ENCODE results near the gene BSN.

DNA sequence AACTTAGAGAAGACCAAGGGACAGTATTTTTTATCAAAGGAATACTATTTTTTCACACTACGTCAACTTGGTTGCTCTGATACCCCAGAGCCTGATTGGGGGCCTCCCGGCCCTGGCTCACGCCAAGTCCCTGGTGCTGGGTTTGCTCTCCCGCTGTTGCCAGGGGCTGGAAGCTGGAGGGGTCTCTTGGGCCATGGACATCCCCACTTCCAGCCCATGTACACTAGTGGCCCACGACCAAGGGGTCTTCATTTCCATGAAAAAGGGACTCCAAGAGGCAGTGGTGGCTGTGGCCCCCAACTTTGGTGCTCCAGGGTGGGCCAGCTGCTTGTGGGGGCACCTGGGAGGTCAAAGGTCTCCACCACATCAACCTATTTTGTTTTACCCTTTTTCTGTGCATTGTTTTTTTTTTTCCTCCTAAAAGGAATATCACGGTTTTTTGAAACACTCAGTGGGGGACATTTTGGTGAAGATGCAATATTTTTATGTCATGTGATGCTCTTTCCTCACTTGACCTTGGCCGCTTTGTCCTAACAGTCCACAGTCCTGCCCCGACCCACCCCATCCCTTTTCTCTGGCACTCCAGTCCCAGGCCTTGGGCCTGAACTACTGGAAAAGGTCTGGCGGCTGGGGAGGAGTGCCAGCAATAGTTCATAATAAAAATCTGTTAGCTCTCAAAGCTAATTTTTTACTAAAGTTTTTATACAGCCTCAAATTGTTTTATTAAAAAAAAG lies 20.3 kb upstream of the BSN start:
- TF ChIP-seq POLR2A (IDR thresholded peaks at IDR 0.05; ENCODE audit: low read length) (no peak), JUN (IDR thresholded peaks at IDR 0.05) (no peak), NR3C1 (IDR thresholded peaks at IDR 0.05) (no peak), HDAC2 (IDR thresholded peaks at IDR 0.05) (no peak)
- TF ChIP-seq, protein P1, sequence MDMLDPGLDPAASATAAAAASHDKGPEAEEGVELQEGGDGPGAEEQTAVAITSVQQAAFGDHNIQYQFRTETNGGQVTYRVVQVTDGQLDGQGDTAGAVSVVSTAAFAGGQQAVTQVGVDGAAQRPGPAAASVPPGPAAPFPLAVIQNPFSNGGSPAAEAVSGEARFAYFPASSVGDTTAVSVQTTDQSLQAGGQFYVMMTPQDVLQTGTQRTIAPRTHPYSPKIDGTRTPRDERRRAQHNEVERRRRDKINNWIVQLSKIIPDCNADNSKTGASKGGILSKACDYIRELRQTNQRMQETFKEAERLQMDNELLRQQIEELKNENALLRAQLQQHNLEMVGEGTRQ (IDR thresholded peaks at IDR 0.05) = no peak
- TF ChIP-seq, protein P2, sequence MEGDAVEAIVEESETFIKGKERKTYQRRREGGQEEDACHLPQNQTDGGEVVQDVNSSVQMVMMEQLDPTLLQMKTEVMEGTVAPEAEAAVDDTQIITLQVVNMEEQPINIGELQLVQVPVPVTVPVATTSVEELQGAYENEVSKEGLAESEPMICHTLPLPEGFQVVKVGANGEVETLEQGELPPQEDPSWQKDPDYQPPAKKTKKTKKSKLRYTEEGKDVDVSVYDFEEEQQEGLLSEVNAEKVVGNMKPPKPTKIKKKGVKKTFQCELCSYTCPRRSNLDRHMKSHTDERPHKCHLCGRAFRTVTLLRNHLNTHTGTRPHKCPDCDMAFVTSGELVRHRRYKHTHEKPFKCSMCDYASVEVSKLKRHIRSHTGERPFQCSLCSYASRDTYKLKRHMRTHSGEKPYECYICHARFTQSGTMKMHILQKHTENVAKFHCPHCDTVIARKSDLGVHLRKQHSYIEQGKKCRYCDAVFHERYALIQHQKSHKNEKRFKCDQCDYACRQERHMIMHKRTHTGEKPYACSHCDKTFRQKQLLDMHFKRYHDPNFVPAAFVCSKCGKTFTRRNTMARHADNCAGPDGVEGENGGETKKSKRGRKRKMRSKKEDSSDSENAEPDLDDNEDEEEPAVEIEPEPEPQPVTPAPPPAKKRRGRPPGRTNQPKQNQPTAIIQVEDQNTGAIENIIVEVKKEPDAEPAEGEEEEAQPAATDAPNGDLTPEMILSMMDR (IDR thresholded peaks at IDR 0.05) = no peak
- TF ChIP-seq, protein P3, sequence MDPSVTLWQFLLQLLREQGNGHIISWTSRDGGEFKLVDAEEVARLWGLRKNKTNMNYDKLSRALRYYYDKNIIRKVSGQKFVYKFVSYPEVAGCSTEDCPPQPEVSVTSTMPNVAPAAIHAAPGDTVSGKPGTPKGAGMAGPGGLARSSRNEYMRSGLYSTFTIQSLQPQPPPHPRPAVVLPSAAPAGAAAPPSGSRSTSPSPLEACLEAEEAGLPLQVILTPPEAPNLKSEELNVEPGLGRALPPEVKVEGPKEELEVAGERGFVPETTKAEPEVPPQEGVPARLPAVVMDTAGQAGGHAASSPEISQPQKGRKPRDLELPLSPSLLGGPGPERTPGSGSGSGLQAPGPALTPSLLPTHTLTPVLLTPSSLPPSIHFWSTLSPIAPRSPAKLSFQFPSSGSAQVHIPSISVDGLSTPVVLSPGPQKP (IDR thresholded peaks at IDR 0.05; ENCODE audit: low read depth, low read length) = no peak
